Esophagus mucosa (tissue), 1 donor: Measurements from ENCODE around the gene DSTN. TPM values are rescaled to one million over a fixed set of nuclear protein-coding genes. Genes with fewer than 3 reads are reported as not detected.

ENCODE experiments used
- ATAC-seq: fragments of 200-7000 bp; cut with Tn5 transposase; one replicate; pipeline ENCODE4 v1.9.1; 2020
- total RNA-seq: library from RNA; stranded (reverse); gene quantifications from one replicate; pipeline ENCODE4 v1.2.4, GENCODE V29; 2023
- donor health status: DM: yes; HTN: yes; CAD: no.

Gene DSTN
- total RNA-seq, 1 donor from 2014 or later: 222 TPM

GRCh38 chr20:17583126-17583525 lies 13.3 kb downstream of the DSTN start:
- ATAC-seq: no peak

- ATAC-seq: no peak
Measured at GRCh38 chr20:17584689-17585088, 14.8 kb downstream of the DSTN start.

GRCh38 chr20:17586250-17586649 lies 16.4 kb downstream of the DSTN start:
- no peak for ATAC-seq

- ATAC-seq: no peak
Measured at GRCh38 chr20:17587148-17587547, 17.3 kb downstream of the DSTN start.

GRCh38 chr20:17587824-17588223 lies 17.9 kb downstream of the DSTN start:
- ATAC-seq: no peak

- ATAC-seq: no peak
Measured at GRCh38 chr20:17589161-17589834, 19.4 kb downstream of the DSTN start.

GRCh38 chr20:17590245-17590644 lies 20.4 kb downstream of the DSTN start:
- no peak for ATAC-seq

GRCh38 chr20:17593902-17594301 lies 24.0 kb downstream of the DSTN start:
- ATAC-seq: no peak

GRCh38 chr20:17594443-17594842 lies 24.6 kb downstream of the DSTN start:
- peak; percentile 96 for ATAC-seq

- ATAC-seq: no peak
Measured at GRCh38 chr20:17595856-17596255, 26.0 kb downstream of the DSTN start.

GRCh38 chr20:17598013-17598550 lies 28.2 kb downstream of the DSTN start:
- no peak for ATAC-seq

GRCh38 chr20:17601957-17602356 lies 32.1 kb downstream of the DSTN start:
- ATAC-seq: no peak

- ATAC-seq: no peak
Measured at GRCh38 chr20:17602493-17602892, 32.6 kb downstream of the DSTN start.

- ATAC-seq: peak; percentile 56
Measured at GRCh38 chr20:17605131-17605660, 35.3 kb downstream of the DSTN start.

GRCh38 chr20:17606001-17606400 lies 36.1 kb downstream of the DSTN start:
- no peak for ATAC-seq

GRCh38 chr20:17608701-17609497 lies 39.0 kb downstream of the DSTN start:
- ATAC-seq: no peak

GRCh38 chr20:17609811-17610377 lies 40.0 kb downstream of the DSTN start:
- no peak for ATAC-seq

- peak; percentile 79 for ATAC-seq
Measured at GRCh38 chr20:17610566-17611289, 40.9 kb downstream of the DSTN start.

GRCh38 chr20:17611290-17611539 lies 41.3 kb downstream of the DSTN start:
- peak; percentile 64 for ATAC-seq

GRCh38 chr20:17611540-17612286 lies 41.8 kb downstream of the DSTN start:
- ATAC-seq: peak; percentile 56

- peak; percentile 1 for ATAC-seq
Measured at GRCh38 chr20:17612287-17612991, 42.6 kb downstream of the DSTN start.

GRCh38 chr20:17612992-17613327 lies 43.1 kb downstream of the DSTN start:
- no peak for ATAC-seq
